Measurements from ENCODE around the gene FYN. TPM values are rescaled to one million over a fixed set of nuclear protein-coding genes. Genes with fewer than 3 reads are reported as not detected.

The FYN gene
- total and polyA plus RNA-seq, 4 experiments from 2014 or later, result 338 to 713 (median 564) TPM

GRCh38 chr6:111720931-111721496 lies 152.2 kb downstream of the FYN start:
- Histone ChIP-seq H3K4me1 (ENCODE audit: insufficient read depth, low read length) (peaks cover 73% of the 10 kb centered on the region), H3K9me3 (ENCODE audit: control insufficient read depth in 1 of 2, low read length in 2 of 2) (no peaks in the 10 kb centered on the region), H3K27ac (ENCODE audit: low read depth, low read length) (no peak overlapping the region), H3K4me3 (ENCODE audit: low read length in 2 of 2) (no peak overlapping the region), H3K27me3 (ENCODE audit: insufficient read depth, low read length) (no peaks in the 10 kb centered on the region), H3K36me3 (ENCODE audit: insufficient read depth, low read length) (peaks cover 34% of the 10 kb centered on the region)
- Mint-ChIP-seq H3K4me3 (peak overlapping the region in 1 of 8 donors; percentile 41), H3K4me1 (peaks cover 57 to 82% (median 71%) of the 10 kb centered on the region in 4 donors), H3K36me3 (peaks cover 42 to 75% of the 10 kb centered on the region in 2 donors), H3K9me3 (no peaks in the 10 kb centered on the region), H3K27ac (peak overlapping the region; percentile 77 to 92 (median 88)), H3K27me3 (no peaks in the 10 kb centered on the region)
- DNase-seq, result no peak
- intact Hi-C loops (cut with micrococcal nuclease), result no loop called here
- CTCF ChIA-PET (ENCODE audit: partially characterized antibody), result interaction anchor here (1.4 to 3.8 kb wide), 9 partner anchors 10 to 276 kb away, joined by 5 to 19 read pairs (median 10); no protein-coding TSS in a partner anchor
- POLR2A ChIA-PET (ENCODE audit: partially characterized antibody), result interaction anchor here (1.7 kb wide), 1 partner anchor 18 kb away, joined by 3 read pairs; no protein-coding TSS in a partner anchor

DNA sequence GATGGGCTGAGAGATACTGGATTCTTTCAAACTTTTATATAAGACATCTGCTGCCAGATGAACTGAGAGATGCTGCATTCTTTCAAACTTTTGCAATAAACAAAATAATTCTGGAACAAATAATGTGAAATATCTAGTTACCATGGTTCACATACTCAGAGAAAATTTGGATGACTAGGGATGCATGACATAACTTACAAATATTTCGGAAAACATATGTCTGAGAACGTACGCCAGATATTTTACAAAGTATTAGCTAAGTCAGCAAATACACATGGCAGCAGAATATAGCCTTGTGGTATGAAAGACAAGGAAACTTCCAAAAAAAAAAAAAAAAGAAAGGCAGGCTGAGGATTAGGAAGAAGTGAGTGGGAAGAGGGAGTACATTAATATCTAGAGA lies 154.3 kb downstream of the FYN start:
- H3K36me3 Mint-ChIP-seq, result peaks cover 54 to 77% of the 10 kb centered on the region in 2 donors
- POLR2A ChIA-PET (ENCODE audit: partially characterized antibody), result interaction anchor here (1.2 to 1.4 kb wide), 2 partner anchors 25 to 28 kb away, joined by 4 read pairs; no protein-coding TSS in a partner anchor
- intact Hi-C loops (cut with micrococcal nuclease), result loop anchor here (10.0 kb wide), 1 partner anchor 446 kb away; no protein-coding TSS in a partner anchor
- Histone ChIP-seq H3K4me3 (ENCODE audit: low read length in 2 of 2) (no peak overlapping the region), H3K27ac (ENCODE audit: low read depth, low read length) (no peak overlapping the region), H3K36me3 (ENCODE audit: insufficient read depth, low read length) (peaks cover 37% of the 10 kb centered on the region), H3K27me3 (ENCODE audit: insufficient read depth, low read length) (no peaks in the 10 kb centered on the region), H3K4me1 (ENCODE audit: insufficient read depth, low read length) (peaks cover 73% of the 10 kb centered on the region), H3K9me3 (ENCODE audit: control insufficient read depth in 1 of 2, low read length in 2 of 2) (no peaks in the 10 kb centered on the region)
- peak overlapping the region; percentile 38 to 89 (median 77) for H3K27ac Mint-ChIP-seq
- no peak overlapping the region for H3K4me3 Mint-ChIP-seq
- H3K9me3 Mint-ChIP-seq, result no peaks in the 10 kb centered on the region
- H3K4me1 Mint-ChIP-seq, result peaks cover 57 to 81% (median 69%) of the 10 kb centered on the region in 4 donors
- DNase-seq, result no peak
- no peaks in the 10 kb centered on the region for H3K27me3 Mint-ChIP-seq
- CTCF ChIA-PET (ENCODE audit: partially characterized antibody), result interaction anchor here (1.4 to 3.6 kb wide), 4 partner anchors 8 to 324 kb away, joined by 3 to 12 read pairs (median 4); no protein-coding TSS in a partner anchor

- intact Hi-C loops (cut with micrococcal nuclease), result loop anchor here (10.0 kb wide), 1 partner anchor 446 kb away; no protein-coding TSS in a partner anchor
- no peak overlapping the region for H3K4me3 ChIP-seq (ENCODE audit: low read length in 2 of 2)
- H3K36me3 ChIP-seq (ENCODE audit: insufficient read depth, low read length), result peaks cover 43% of the 10 kb centered on the region
- ChIA-PET CTCF (ENCODE audit: partially characterized antibody) (interaction anchor here (1.1 to 1.5 kb wide), 2 partner anchors 41 to 325 kb away, joined by 4 to 5 read pairs; no protein-coding TSS in a partner anchor), POLR2A (ENCODE audit: partially characterized antibody) (interaction anchor here (0.6 to 1.2 kb wide), 2 partner anchors 25 to 273 kb away, joined by 3 to 4 read pairs; no protein-coding TSS in a partner anchor)
- no peak overlapping the region for H3K27ac ChIP-seq (ENCODE audit: low read depth, low read length)
- no peaks in the 10 kb centered on the region for H3K9me3 Mint-ChIP-seq
- peak overlapping the region; percentile 46 to 89 (median 77) for H3K27ac Mint-ChIP-seq
- H3K27me3 Mint-ChIP-seq, result no peaks in the 10 kb centered on the region
- DNase-seq, result no peak
- H3K9me3 ChIP-seq (ENCODE audit: control insufficient read depth in 1 of 2, low read length in 2 of 2), result no peaks in the 10 kb centered on the region
- H3K4me3 Mint-ChIP-seq, result peak overlapping the region in 1 of 8 donors; percentile 25
- peaks cover 59 to 84% of the 10 kb centered on the region in 2 donors for H3K36me3 Mint-ChIP-seq
- H3K27me3 ChIP-seq (ENCODE audit: insufficient read depth, low read length), result no peaks in the 10 kb centered on the region
- H3K4me1 ChIP-seq (ENCODE audit: insufficient read depth, low read length), result peaks cover 73% of the 10 kb centered on the region
- H3K4me1 Mint-ChIP-seq, result peaks cover 53 to 80% (median 68%) of the 10 kb centered on the region in 4 donors
Observed at GRCh38 chr6:111718326-111718725, 154.9 kb downstream of the FYN start.

GRCh38 chr6:111717621-111718020 lies 155.6 kb downstream of the FYN start:
- POLR2A ChIA-PET (ENCODE audit: partially characterized antibody), result interaction anchor here (0.6 to 4.3 kb wide), 2 partner anchors 42 to 273 kb away, joined by 3 to 22 read pairs; no protein-coding TSS in a partner anchor
- Mint-ChIP-seq H3K4me3 (no peak overlapping the region), H3K36me3 (peaks cover 65 to 88% of the 10 kb centered on the region in 2 donors), H3K27me3 (no peaks in the 10 kb centered on the region), H3K9me3 (no peaks in the 10 kb centered on the region), H3K27ac (peak overlapping the region in 4 of 7 donors; percentile 29 to 55 (median 42)), H3K4me1 (peaks cover 52 to 82% (median 67%) of the 10 kb centered on the region in 4 donors)
- CTCF ChIA-PET (ENCODE audit: partially characterized antibody), result interaction anchor here (0.7 to 1.2 kb wide), 7 partner anchors 9 to 326 kb away, joined by 3 to 5 read pairs (median 4); no protein-coding TSS in a partner anchor
- no peak overlapping the region for H3K4me3 ChIP-seq (ENCODE audit: low read length in 2 of 2)
- H3K36me3 ChIP-seq (ENCODE audit: insufficient read depth, low read length), result peaks cover 50% of the 10 kb centered on the region
- H3K9me3 ChIP-seq (ENCODE audit: control insufficient read depth in 1 of 2, low read length in 2 of 2), result no peaks in the 10 kb centered on the region
- no peak for DNase-seq
- intact Hi-C loops (cut with micrococcal nuclease), result loop anchor here (10.0 kb wide), 1 partner anchor 447 kb away; no protein-coding TSS in a partner anchor
- H3K27ac ChIP-seq (ENCODE audit: low read depth, low read length), result no peak overlapping the region
- H3K27me3 ChIP-seq (ENCODE audit: insufficient read depth, low read length), result no peaks in the 10 kb centered on the region
- peaks cover 74% of the 10 kb centered on the region for H3K4me1 ChIP-seq (ENCODE audit: insufficient read depth, low read length)

- peaks cover 57% of the 10 kb centered on the region for H3K36me3 ChIP-seq (ENCODE audit: insufficient read depth, low read length)
- peak overlapping the region in 4 of 8 donors; percentile 4 to 61 (median 34) for H3K4me3 Mint-ChIP-seq
Observed at GRCh38 chr6:111716325-111716724, 156.9 kb downstream of the FYN start.

DNA sequence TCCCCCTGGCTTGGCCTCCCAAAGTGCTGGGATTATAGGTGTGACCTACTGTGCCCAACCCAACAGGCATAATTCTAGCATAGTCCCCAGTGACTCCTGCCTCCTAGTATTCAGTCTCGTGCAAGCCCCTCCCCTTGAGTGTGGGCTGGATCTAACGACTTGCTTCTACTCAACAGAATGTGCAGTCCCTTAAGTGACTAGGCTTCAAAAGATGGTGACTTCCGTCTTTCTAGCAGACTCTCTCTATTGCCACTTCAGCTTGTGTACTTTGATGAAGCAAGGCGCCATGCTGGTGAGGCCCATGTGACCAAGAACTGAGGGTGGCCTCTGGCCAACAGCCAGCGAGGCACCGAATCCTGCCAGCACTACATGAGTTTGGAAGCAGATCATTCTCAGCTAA lies 157.9 kb downstream of the FYN start:
- peaks cover 61 to 85% of the 10 kb centered on the region in 2 donors for H3K36me3 Mint-ChIP-seq
- peak; percentile 42 to 76 (median 53) for DNase-seq
- peaks cover 56 to 82% (median 68%) of the 10 kb centered on the region in 4 donors for H3K4me1 Mint-ChIP-seq

More at GRCh38 chr6:111716325-111716724, 156.9 kb downstream of the FYN start:
- Histone ChIP-seq H3K27me3 (ENCODE audit: insufficient read depth, low read length) (no peaks in the 10 kb centered on the region), H3K27ac (ENCODE audit: low read depth, low read length) (no peak overlapping the region), H3K9me3 (ENCODE audit: control insufficient read depth in 1 of 2, low read length in 2 of 2) (no peaks in the 10 kb centered on the region), H3K4me3 (ENCODE audit: low read length in 2 of 2) (no peak overlapping the region), H3K4me1 (ENCODE audit: insufficient read depth, low read length) (peaks cover 74% of the 10 kb centered on the region)
- no peaks in the 10 kb centered on the region for H3K27me3 Mint-ChIP-seq
- intact Hi-C loops (cut with micrococcal nuclease), result loop anchor here (10.0 kb wide), 1 partner anchor 448 kb away; no protein-coding TSS in a partner anchor
- no peaks in the 10 kb centered on the region for H3K9me3 Mint-ChIP-seq
- H3K27ac Mint-ChIP-seq, result peak overlapping the region in 6 of 7 donors; percentile 44 to 91 (median 80)
- ChIA-PET CTCF (ENCODE audit: partially characterized antibody) (interaction anchor here (1.0 to 1.2 kb wide), 2 partner anchors 13 to 281 kb away, joined by 3 to 4 read pairs; no protein-coding TSS in a partner anchor), POLR2A (ENCODE audit: partially characterized antibody) (interaction anchor here (0.8 to 4.3 kb wide), 4 partner anchors 10 to 43 kb away, joined by 3 to 22 read pairs (median 4); no protein-coding TSS in a partner anchor)
- H3K36me3 Mint-ChIP-seq, result peaks cover 69 to 87% of the 10 kb centered on the region in 2 donors
- H3K4me1 Mint-ChIP-seq, result peaks cover 54 to 82% (median 67%) of the 10 kb centered on the region in 4 donors
- no peak for DNase-seq

More for the DNA sequence above, 157.9 kb downstream of the FYN start:
- Histone ChIP-seq H3K27ac (ENCODE audit: low read depth, low read length) (peak overlapping the region; percentile 47), H3K9me3 (ENCODE audit: control insufficient read depth in 1 of 2, low read length in 2 of 2) (no peaks in the 10 kb centered on the region), H3K27me3 (ENCODE audit: insufficient read depth, low read length) (no peaks in the 10 kb centered on the region), H3K36me3 (ENCODE audit: insufficient read depth, low read length) (peaks cover 51% of the 10 kb centered on the region), H3K4me3 (ENCODE audit: low read length in 2 of 2) (no peak overlapping the region), H3K4me1 (ENCODE audit: insufficient read depth, low read length) (peaks cover 74% of the 10 kb centered on the region)
- H3K27me3 Mint-ChIP-seq, result no peaks in the 10 kb centered on the region
- H3K27ac Mint-ChIP-seq, result peak overlapping the region; percentile 89 to 96 (median 91)
- CTCF ChIA-PET (ENCODE audit: partially characterized antibody), result interaction anchor here (1.1 kb wide), 1 partner anchor 328 kb away, joined by 4 read pairs; no protein-coding TSS in a partner anchor
- peak overlapping the region in 7 of 8 donors; percentile 33 to 83 (median 63) for H3K4me3 Mint-ChIP-seq
- intact Hi-C loops (cut with micrococcal nuclease), result loop anchor here (10.0 kb wide), 1 partner anchor 449 kb away; no protein-coding TSS in a partner anchor
- no peaks in the 10 kb centered on the region for H3K9me3 Mint-ChIP-seq
- POLR2A ChIA-PET (ENCODE audit: partially characterized antibody), result interaction anchor here (0.8 to 4.3 kb wide), 4 partner anchors 38 to 329 kb away, joined by 3 to 22 read pairs (median 4); no protein-coding TSS in a partner anchor
